Osteoblast (primary cell): ENCODE data around the gene KRT73. TPM values are rescaled to one million over a fixed set of nuclear protein-coding genes. Genes with fewer than 3 reads are reported as not detected.

Source experiments
- DNase-seq: peaks from one replicate; pipeline ENCODE4 v3.0.0; 2011; ENCODE audit warnings: low spot score, mixed read lengths; ENCODE audit not compliant: insufficient read length; ENCODE audit errors: missing footprints
- H2AFZ ChIP-seq: 2 replicates; pipeline ENCODE4 v1.6.0; 2011; ENCODE audit warnings: mild to moderate bottlenecking, low read length
- H3K27ac ChIP-seq: 2 replicates; pipeline ENCODE4 v1.5.1; 2011; ENCODE audit warnings: mild to moderate bottlenecking, low read depth, low read length, moderate library complexity
- H3K27me3 ChIP-seq: 2 replicates; pipeline ENCODE4 v1.6.0; 2012; ENCODE audit warnings: mild to moderate bottlenecking, control low read depth, inconsistent platforms, low read length, moderate library complexity; ENCODE audit not compliant: insufficient read depth
- H3K36me3 ChIP-seq: 2 replicates; pipeline ENCODE4 v1.5.1; 2011; ENCODE audit warnings: mild to moderate bottlenecking, low read length, control low read depth, moderate library complexity; ENCODE audit not compliant: insufficient read depth
- H3K4me1 ChIP-seq: 2 replicates; pipeline ENCODE4 v1.5.1; 2011; ENCODE audit warnings: mild to moderate bottlenecking, low read length, control low read depth, moderate library complexity; ENCODE audit not compliant: insufficient read depth
- H3K4me2 ChIP-seq: 2 replicates; pipeline ENCODE4 v1.6.0; 2011; ENCODE audit warnings: mild to moderate bottlenecking, low read length; ENCODE audit not compliant: insufficient read depth
- H3K4me3 ChIP-seq: fragments of 200-600 bp; sonication (generic); 3 replicates; pipeline ENCODE4 v1.5.1; 2012; ENCODE audit warnings: mild to moderate bottlenecking, low read length, inconsistent platforms; ENCODE audit not compliant: insufficient read depth
- H3K79me2 ChIP-seq: 2 replicates; pipeline ENCODE4 v1.6.0; 2012; ENCODE audit warnings: mild to moderate bottlenecking, low read length, control low read depth, inconsistent platforms; ENCODE audit not compliant: insufficient read depth
- H3K9me3 ChIP-seq: 2 replicates; pipeline ENCODE4 v1.5.1; 2011; ENCODE audit warnings: low read depth, low read length, control low read depth
- H4K20me1 ChIP-seq: 2 replicates; pipeline ENCODE4 v1.6.0; 2012; ENCODE audit warnings: mild to moderate bottlenecking, low read length, control low read depth; ENCODE audit not compliant: insufficient read depth
- CTCF ChIP-seq: IDR thresholded peaks from 2 replicates; pipeline ENCODE4 v1.5.1; 2011; ENCODE audit warnings: mild to moderate bottlenecking, low read depth, low read length, moderate library complexity; ENCODE audit errors: extremely low read depth
- total RNA-seq: library from RNA; depleted of rRNA; stranded (reverse); fragments of >200 nt; gene quantifications from 2 replicates; pipeline ENCODE4 v1.2.3, GENCODE V29; 2012

The KRT73 gene
- total RNA-seq, 1 donor: not detected

- Histone ChIP-seq H3K4me3 (no peak overlapping the region), H3K27me3 (peaks cover 40% of the 10 kb centered on the region), H3K27ac (no peak overlapping the region), H2AFZ (no peak overlapping the region), H3K9me3 (no peaks in the 10 kb centered on the region), H3K4me2 (no peak overlapping the region), H3K79me2 (no peaks in the 10 kb centered on the region), H3K36me3 (no peaks in the 10 kb centered on the region), H3K4me1 (no peaks in the 10 kb centered on the region), H4K20me1 (no peaks in the 10 kb centered on the region)
- TF ChIP-seq CTCF: no peak
- DNase-seq: peak; percentile 49
These were observed 59.4 kb downstream of the KRT73 start for GRCh38 chr12:52558781-52559445.

Other genes with a start within 250 kb of the KRT73 start
- not detected in 2 replicates for gene KRT84, start 232.9 kb downstream of the KRT73 start, total RNA-seq
- not detected in 2 replicates for gene KRT82, start 212.2 kb downstream of the KRT73 start, total RNA-seq
- gene KRT75, start 184.2 kb downstream of the KRT73 start, total RNA-seq: under 0.01 TPM in 1 of 2 replicates, not detected in the other
- not detected in 2 replicates for gene KRT6B, start 166.4 kb downstream of the KRT73 start, total RNA-seq
- gene KRT6C, start 144.8 kb downstream of the KRT73 start, total RNA-seq: not detected in 2 replicates
- under 0.01 and 0.72 TPM in 2 replicates for gene KRT6A, start 125.3 kb downstream of the KRT73 start, total RNA-seq
- 0.36 TPM in 1 of 2 replicates, not detected in the other for gene KRT5, start 98.2 kb downstream of the KRT73 start, total RNA-seq
- gene KRT71, start 65.4 kb downstream of the KRT73 start, total RNA-seq: not detected in 2 replicates
- gene KRT74, start 44.7 kb downstream of the KRT73 start, total RNA-seq: not detected in 2 replicates
- not detected in 2 replicates for gene KRT72, start 17.1 kb downstream of the KRT73 start, total RNA-seq
- not detected in 2 replicates for gene KRT2, start 33.7 kb upstream of the KRT73 start, total RNA-seq
- not detected in 2 replicates for gene KRT1, start 61.8 kb upstream of the KRT73 start, total RNA-seq
- gene KRT77, start 85.0 kb upstream of the KRT73 start, total RNA-seq: not detected in 2 replicates
- not detected in 2 replicates for gene KRT76, start 158.8 kb upstream of the KRT73 start, total RNA-seq
- not detected in 2 replicates for gene KRT3, start 177.6 kb upstream of the KRT73 start, total RNA-seq
- gene KRT4, start 195.6 kb upstream of the KRT73 start, total RNA-seq: not detected in 2 replicates
- not detected in 2 replicates for gene KRT79, start 215.8 kb upstream of the KRT73 start, total RNA-seq
- gene KRT78, start 230.4 kb upstream of the KRT73 start, total RNA-seq: not detected in 2 replicates